ENCODE data around the gene ABCC2. TPM values are rescaled to one million over a fixed set of nuclear protein-coding genes. Genes with fewer than 3 reads are reported as not detected.
"Not testable (repeated sequence)": the region's sequence is repeated elsewhere in the genome, so short reads cannot be mapped to it uniquely, and the experiment has no call there.

ABCC2 gene
- total RNA-seq, 1 donor from 2014 or later: 0.22 TPM

DNA sequence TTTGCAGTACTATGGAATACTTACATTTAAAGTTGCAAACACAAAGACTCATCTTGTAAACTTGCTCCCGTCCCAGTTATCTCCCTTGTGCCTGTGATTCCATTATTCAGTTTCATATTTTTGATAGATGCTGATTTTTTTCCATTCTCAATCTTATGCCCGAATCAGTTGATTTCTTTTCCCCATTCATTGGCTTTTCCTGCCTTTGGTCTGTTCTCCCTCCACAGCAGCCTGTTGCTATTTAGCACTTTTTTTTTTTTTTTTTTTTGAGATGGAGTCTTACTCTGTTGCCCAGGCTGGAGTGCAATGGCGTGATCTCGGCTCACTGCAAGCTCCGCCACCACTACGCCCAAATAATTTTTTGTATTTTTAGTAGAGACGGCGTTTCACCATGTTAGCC, 78.0 kb downstream of the ABCC2 start:
- no peak overlapping the region for H3K27ac ChIP-seq (replicated peaks)
- no peaks in the 10 kb centered on the region for H3K36me3 ChIP-seq
- TF ChIP-seq CTCF (IDR thresholded peaks at IDR 0.05; ENCODE audit: borderline replicate concordance): no peak
- intact Hi-C loops (cut with micrococcal nuclease): no loop called here
- no peaks in the 10 kb centered on the region for H3K4me1 ChIP-seq
- peaks cover 3% of the 10 kb centered on the region for H3K27me3 ChIP-seq (ENCODE audit: low read depth)
- peaks cover 5% of the 10 kb centered on the region for H3K9me3 ChIP-seq (replicated peaks)
- no peak overlapping the region for H3K4me3 ChIP-seq
- no peak for DNase-seq

DNA sequence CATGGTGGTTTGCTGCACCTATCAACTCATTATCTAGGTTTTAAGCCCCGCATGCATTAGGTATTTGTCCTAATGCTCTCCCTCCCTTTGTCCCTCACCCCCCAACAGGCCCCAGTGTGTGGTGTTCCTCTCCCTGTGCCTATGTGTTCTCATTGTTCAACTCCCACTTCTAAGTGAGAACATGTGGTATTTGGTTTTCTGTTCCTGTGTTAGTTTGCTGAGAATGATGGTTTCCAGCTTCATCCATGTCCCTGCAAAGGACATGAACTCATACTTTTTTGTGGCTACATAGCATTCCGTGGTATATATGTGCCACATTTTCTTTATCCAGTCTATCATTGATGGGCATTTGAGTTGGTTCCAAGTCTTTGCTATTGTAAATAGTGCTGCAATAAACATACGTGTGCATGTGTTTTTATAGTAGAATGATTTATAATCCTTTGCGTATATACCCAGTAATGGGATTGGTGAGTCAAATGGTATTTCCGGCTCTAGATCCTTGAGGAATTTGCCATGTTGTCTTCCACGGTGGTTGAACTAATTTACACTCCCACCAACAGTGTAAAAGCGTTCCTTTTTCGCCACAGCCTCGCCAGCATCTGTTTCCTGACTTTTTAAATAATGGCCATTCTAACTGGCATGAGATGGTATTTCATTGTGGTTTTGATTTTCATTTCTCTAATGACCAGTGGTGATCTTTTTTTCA, 81.2 kb downstream of the ABCC2 start:
- DNase-seq; H3K4me3 ChIP-seq; intact Hi-C loops (cut with micrococcal nuclease); H3K27ac ChIP-seq (replicated peaks); H3K36me3 ChIP-seq; H3K4me1 ChIP-seq: not testable (repeated sequence)
- peaks cover 14% of the 10 kb centered on the region for H3K9me3 ChIP-seq (replicated peaks)
- H3K27me3 ChIP-seq (ENCODE audit: low read depth): peaks cover 16% of the 10 kb centered on the region

DNA sequence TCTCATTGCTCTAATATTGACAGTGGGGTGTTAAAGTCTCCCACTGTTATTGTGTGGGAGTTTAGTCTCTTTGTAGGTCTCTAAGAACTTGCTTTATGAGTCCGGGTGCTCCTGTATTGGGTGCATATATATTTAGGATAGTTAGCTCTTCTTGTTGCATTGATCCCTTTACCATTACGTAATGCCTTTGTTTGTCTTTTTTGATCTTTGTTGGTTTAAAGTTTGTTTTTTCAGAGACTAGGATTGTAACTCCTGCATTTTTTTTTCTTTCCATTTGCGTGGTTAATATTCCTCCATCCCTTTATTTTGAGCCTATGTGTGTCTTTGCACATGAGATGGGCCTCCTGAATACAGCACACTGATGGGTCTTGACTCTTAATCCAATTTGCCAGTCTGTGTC, 84.8 kb downstream of the ABCC2 start:
- DNase-seq; H3K27ac ChIP-seq (replicated peaks); H3K4me1 ChIP-seq; H3K36me3 ChIP-seq; intact Hi-C loops (cut with micrococcal nuclease); H3K4me3 ChIP-seq: not testable (repeated sequence)
- H3K27me3 ChIP-seq (ENCODE audit: low read depth): peaks cover 27% of the 10 kb centered on the region
- H3K9me3 ChIP-seq (replicated peaks): peaks cover 14% of the 10 kb centered on the region

DNA sequence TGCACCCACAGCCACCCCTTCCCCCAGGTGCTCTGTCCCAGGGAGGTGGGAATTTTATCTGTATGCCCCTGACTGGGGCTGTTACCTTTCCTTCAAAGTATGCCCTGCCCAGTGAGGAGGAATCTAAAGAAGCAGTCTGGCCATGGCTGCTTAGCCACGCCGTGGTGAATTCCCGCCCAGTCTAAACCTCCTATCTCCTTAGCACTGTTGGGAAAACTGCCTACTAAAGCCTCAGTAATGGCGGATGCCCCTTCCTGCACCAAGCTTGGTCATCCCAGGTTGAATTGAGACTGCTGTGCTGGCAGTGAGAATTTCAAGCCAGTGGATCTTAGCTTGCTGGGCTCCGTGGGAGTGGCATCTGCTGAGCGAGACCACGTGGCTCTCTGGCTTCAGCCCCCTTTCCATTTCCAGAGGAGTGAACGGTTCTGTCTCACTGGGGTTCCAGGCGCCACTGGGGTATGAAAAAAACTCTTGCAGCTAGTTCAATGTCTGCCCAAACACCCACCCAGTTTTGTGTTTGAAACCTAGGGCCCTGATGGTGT, 87.2 kb downstream of the ABCC2 start:
- DNase-seq: no peak
- H3K36me3 ChIP-seq: no peaks in the 10 kb centered on the region
- no peak overlapping the region for H3K27ac ChIP-seq (replicated peaks)
- peaks cover 27% of the 10 kb centered on the region for H3K27me3 ChIP-seq (ENCODE audit: low read depth)
- H3K4me3 ChIP-seq: no peak overlapping the region
- peaks cover 14% of the 10 kb centered on the region for H3K9me3 ChIP-seq (replicated peaks)
- TF ChIP-seq CTCF (IDR thresholded peaks at IDR 0.05; ENCODE audit: borderline replicate concordance): no peak
- intact Hi-C loops (cut with micrococcal nuclease): no loop called here
- H3K4me1 ChIP-seq: peaks cover 8% of the 10 kb centered on the region

- no peak for TF ChIP-seq CTCF (IDR thresholded peaks at IDR 0.05; ENCODE audit: borderline replicate concordance)
- no peak overlapping the region for H3K4me3 ChIP-seq
- H3K27ac ChIP-seq (replicated peaks): no peak overlapping the region
- peaks cover under 1% of the 10 kb centered on the region for H3K36me3 ChIP-seq
- DNase-seq: no peak
- H3K9me3 ChIP-seq (replicated peaks): peaks cover 11% of the 10 kb centered on the region
- H3K4me1 ChIP-seq: peaks cover 10% of the 10 kb centered on the region
- intact Hi-C loops (cut with micrococcal nuclease): no loop called here
- peaks cover 26% of the 10 kb centered on the region for H3K27me3 ChIP-seq (ENCODE audit: low read depth)
These were observed 87.8 kb downstream of the ABCC2 start for GRCh38 chr10:99870123-99870730.

DNA sequence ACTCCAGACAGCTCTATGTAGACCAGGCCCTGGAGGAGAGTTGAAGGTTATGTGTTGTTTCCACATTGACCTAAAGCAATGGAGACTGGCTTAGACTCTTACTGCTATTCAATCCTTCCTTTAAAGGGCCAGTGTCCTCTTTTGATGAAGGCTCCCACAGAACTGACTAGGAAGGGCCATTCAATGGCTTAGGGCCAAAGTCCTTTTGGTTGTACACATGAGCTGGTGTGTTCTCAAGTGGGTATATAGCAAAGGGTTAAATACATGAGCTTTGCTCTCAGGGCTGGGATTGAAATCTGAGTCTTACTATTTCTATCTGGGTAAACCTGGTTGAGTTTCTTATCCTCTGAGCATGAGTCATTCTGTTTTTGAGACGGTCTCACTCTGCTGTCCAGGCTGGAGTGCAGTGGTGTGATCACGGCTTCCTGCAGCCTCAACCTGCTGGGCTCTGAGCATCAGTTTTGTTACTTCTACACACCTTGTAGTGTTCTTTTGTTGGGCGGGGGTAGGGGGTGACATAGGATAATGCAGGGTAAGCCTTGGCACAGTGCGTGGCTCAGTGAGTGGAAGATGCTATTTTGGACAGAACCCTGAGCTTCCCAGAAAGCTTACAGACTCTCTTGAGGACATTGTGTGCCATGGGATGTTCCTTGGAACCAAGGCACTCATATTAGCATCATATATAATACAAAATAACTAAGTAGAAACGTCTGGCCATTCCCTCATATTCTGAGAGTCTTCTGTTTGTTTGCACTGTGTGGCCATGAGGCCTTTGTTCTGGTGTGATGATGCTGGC, 90.1 kb downstream of the ABCC2 start:
- H3K27ac ChIP-seq (replicated peaks): no peak overlapping the region
- DNase-seq: no peak
- H3K36me3 ChIP-seq: peaks cover 22% of the 10 kb centered on the region
- no peak for TF ChIP-seq CTCF (IDR thresholded peaks at IDR 0.05; ENCODE audit: borderline replicate concordance)
- no peaks in the 10 kb centered on the region for H3K9me3 ChIP-seq (replicated peaks)
- H3K27me3 ChIP-seq (ENCODE audit: low read depth): peaks cover 11% of the 10 kb centered on the region
- H3K4me1 ChIP-seq: peaks cover 10% of the 10 kb centered on the region
- H3K4me3 ChIP-seq: no peak overlapping the region
- intact Hi-C loops (cut with micrococcal nuclease): no loop called here

All from left ventricle myocardium inferior (tissue), 1 donor.